Uterus (tissue), 2 donors: ENCODE measurements around the gene KLHL40.

ENCODE experiments used
- CTCF ChIP-seq, 4 experiments: fragments of 200-600 bp in 2 of 4; fragments of 450-650 bp in 2 of 4; sonication (generic) in 2 of 4; IDR thresholded peaks; one replicate each; pipeline ENCODE4 v1.5.1; 2016 to 2019; ENCODE audit warnings: antibody characterized with exemption in 4 of 4, mild to moderate bottlenecking in 2 of 4, moderate library complexity in 1 of 4
- POLR2A ChIP-seq, 2 donors: fragments of 450-650 bp; IDR thresholded peaks; one replicate each; pipeline ENCODE4 v1.6.1; 2016; ENCODE audit warnings: antibody characterized with exemption in 2 of 2, mild to moderate bottlenecking in 1 of 2, moderate library complexity in 1 of 2

DNA sequence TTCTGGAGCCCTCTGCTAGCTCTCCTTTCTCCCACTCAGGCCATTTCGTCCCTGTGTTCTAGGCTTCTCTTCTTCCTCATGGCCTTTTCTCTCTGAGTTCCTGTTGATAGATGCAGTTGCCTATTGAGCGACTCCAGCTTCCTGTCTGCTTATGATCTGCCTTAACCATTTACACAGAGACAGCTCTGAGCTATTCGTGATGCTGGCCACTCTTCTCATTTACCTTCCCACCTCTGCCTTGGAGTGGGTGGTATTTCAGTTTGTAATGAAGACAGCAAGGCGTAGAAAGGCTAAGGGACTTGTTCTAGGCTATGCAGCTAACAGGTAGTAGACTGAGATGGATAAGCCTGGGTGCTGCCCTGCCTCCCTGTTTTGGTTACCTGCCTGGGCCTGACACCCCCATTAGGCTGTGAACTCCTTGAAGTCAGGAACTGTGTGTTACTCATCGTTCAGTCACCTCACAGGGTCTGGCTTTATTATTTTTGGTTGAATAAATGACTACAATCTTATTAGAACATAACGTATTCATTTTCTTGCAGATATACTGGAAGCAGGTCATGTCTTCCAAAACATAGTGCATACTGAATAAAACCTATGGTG is 44.5 kb upstream of the KLHL40 start:
- TF ChIP-seq CTCF (IDR thresholded peaks at IDR 0.05) (no peak), POLR2A (IDR thresholded peaks at IDR 0.05) (no peak)
